ENCODE data around the gene PAPPA2. TPM values are rescaled to one million over a fixed set of nuclear protein-coding genes. Genes with fewer than 3 reads are reported as not detected.

PAPPA2 gene
- total RNA-seq, 1 experiment from 2014 or later, result not detected

DNA sequence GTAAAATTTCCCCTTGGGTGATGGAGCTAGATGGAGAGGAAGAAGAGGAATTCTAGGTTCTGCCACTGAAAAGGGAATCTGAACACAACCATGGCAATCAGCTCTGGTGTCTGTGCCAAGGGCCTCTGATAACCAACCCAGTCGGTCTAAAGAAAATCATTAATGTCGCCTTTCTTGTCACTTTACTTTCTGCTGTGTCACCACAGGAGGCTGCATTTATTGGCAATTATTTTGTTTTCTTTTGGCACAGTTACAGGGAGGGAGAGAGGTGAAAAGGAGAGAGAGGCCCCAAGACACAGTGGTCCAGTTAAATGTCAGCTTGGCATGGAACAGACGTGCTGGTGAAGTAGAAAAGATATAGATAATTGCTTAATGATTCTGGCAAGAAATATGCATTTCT is 414.6 kb downstream of the PAPPA2 start:
- no peaks in the 10 kb centered on the region for H3K36me3 ChIP-seq (ENCODE audit: low read depth)
- H3K4me1 ChIP-seq (replicated peaks; ENCODE audit: insufficient read depth), result no peaks in the 10 kb centered on the region
- no peaks in the 10 kb centered on the region for H3K9me3 ChIP-seq (ENCODE audit: insufficient read depth, low read depth)
- ChIA-PET CTCF (no interaction called here), POLR2A (ENCODE audit: unreplicated experiment) (no interaction called here)
- H3K27me3 ChIP-seq (ENCODE audit: insufficient read depth, low read depth), result peaks cover 22% of the 10 kb centered on the region
- intact Hi-C loops (cut with micrococcal nuclease; ENCODE audit: unreplicated experiment), result no loop called here
- no peak overlapping the region for H2AFZ ChIP-seq
- BruUV-seq (replicated peaks), result no TSS peak
- TF ChIP-seq, protein P1, sequence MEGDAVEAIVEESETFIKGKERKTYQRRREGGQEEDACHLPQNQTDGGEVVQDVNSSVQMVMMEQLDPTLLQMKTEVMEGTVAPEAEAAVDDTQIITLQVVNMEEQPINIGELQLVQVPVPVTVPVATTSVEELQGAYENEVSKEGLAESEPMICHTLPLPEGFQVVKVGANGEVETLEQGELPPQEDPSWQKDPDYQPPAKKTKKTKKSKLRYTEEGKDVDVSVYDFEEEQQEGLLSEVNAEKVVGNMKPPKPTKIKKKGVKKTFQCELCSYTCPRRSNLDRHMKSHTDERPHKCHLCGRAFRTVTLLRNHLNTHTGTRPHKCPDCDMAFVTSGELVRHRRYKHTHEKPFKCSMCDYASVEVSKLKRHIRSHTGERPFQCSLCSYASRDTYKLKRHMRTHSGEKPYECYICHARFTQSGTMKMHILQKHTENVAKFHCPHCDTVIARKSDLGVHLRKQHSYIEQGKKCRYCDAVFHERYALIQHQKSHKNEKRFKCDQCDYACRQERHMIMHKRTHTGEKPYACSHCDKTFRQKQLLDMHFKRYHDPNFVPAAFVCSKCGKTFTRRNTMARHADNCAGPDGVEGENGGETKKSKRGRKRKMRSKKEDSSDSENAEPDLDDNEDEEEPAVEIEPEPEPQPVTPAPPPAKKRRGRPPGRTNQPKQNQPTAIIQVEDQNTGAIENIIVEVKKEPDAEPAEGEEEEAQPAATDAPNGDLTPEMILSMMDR (conservative IDR thresholded peaks at IDR 0.05), result no peak
- no peak for TF ChIP-seq EZH2 (IDR thresholded peaks at IDR 0.05; ENCODE audit: low read depth)
- H3K79me2 ChIP-seq (ENCODE audit: low read depth), result no peaks in the 10 kb centered on the region
- H3K27ac ChIP-seq, result no peak overlapping the region
- no peak for DNase-seq
- H3K4me3 ChIP-seq, result no peak overlapping the region
- H3F3A ChIP-seq (ENCODE audit: insufficient read depth, low read depth), result no peaks in the 10 kb centered on the region
- H3K4me2 ChIP-seq, result no peak overlapping the region
- no peaks in the 10 kb centered on the region for H3K9me2 ChIP-seq (ENCODE audit: insufficient read depth)
- H4K20me1 ChIP-seq (ENCODE audit: insufficient read depth), result no peaks in the 10 kb centered on the region

DNA sequence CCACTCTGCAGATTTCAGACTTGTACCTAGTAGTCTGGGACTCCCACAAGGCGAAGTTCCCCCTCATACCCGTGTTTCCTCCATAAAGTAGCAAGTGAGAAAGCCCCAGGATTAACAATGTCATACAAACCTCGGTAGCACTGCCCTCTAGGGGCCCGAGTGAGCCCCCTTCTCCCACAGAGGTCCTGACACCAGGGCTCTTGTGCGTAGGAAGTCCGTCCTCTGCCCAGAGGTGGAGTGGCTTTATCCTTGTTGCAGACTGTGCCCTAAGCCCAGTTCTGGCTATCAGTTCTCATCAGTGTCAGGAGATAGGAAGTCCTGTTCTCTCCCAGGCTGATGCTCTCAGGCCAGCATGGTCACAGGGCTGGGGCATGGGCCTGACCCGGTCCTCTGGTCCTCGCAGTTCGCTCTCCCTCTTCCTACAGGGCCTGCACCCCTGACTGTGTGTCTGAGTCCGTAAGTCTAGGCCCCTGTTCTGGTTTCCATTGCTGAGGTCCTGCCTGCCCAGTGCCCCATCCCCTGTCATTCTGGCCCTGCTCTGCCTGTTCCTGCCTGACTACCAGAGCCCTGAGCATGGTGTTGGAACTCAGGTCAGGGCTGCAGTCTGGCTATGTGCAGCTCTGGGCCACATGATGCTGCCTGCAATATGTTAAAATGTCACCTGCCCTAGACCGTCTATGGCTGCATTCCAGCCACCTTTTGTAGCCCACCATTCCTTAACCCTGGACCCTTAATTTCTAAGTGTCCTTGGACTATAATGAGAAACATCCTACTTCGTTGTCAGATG is 416.0 kb downstream of the PAPPA2 start:
- Histone ChIP-seq H3K9me2 (ENCODE audit: insufficient read depth) (no peaks in the 10 kb centered on the region), H3K27ac (no peak overlapping the region), H3F3A (ENCODE audit: insufficient read depth, low read depth) (no peaks in the 10 kb centered on the region), H3K79me2 (ENCODE audit: low read depth) (no peaks in the 10 kb centered on the region), H2AFZ (no peak overlapping the region), H3K36me3 (ENCODE audit: low read depth) (no peaks in the 10 kb centered on the region), H3K4me3 (no peak overlapping the region), H4K20me1 (ENCODE audit: insufficient read depth) (no peaks in the 10 kb centered on the region), H3K4me2 (no peak overlapping the region), H3K9me3 (ENCODE audit: insufficient read depth, low read depth) (no peaks in the 10 kb centered on the region), H3K4me1 (replicated peaks; ENCODE audit: insufficient read depth) (no peaks in the 10 kb centered on the region), H3K27me3 (ENCODE audit: insufficient read depth, low read depth) (peaks cover 22% of the 10 kb centered on the region)
- intact Hi-C loops (cut with micrococcal nuclease; ENCODE audit: unreplicated experiment), result no loop called here
- CTCF ChIA-PET, result no interaction called here
- TF ChIP-seq EZH2 (IDR thresholded peaks at IDR 0.05; ENCODE audit: low read depth), result no peak
- TF ChIP-seq, protein P1 (conservative IDR thresholded peaks at IDR 0.05), result no peak
- POLR2A ChIA-PET (ENCODE audit: unreplicated experiment), result no interaction called here
- no peak for DNase-seq
- no TSS peak for BruUV-seq (replicated peaks)

DNA sequence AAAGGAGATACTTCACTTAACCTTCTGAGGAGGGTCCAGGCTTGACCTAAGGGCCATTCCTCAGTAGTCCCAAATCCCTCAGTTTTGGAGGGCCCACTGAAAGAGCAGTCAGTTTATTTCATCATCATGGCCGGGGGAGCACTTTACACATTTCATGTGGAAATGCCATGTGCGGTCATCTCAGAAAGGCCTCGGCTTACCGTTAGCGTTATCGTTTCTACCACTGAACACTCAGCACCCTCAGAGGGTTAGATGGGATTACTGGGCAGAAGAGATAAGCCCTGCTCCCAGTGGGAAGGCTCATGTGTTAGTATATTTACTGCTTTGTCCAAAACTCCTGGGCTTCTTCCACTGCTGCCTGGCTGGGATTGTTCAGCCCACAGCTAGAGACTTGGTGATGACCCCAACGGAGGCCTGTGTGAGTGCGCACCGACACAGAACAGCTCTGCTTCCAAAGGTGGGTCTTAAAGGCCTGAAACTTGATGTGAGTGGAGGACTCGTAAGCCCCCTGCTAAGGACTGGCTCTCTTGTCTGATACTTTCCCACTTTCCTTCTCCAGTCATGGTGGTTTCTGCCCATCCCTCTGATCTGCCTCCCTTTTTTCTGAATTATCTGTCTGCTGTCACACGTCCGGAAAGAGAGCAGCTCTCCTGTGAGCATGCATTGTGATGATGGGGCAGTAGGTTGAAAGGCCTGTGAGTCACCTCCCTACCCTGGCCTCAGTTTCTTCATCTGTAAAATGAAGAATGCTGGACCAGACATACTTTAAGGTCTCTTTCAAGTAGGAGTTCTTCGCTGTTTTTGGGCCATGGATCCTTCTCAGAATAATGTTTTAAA is 417.0 kb downstream of the PAPPA2 start:
- H3K4me2 ChIP-seq, result no peak overlapping the region
- CTCF ChIA-PET, result interaction anchor here (0.5 to 0.6 kb wide), 2 partner anchors 64 to 516 kb away, joined by 3 read pairs; no protein-coding TSS in a partner anchor
- H3K27me3 ChIP-seq (ENCODE audit: insufficient read depth, low read depth), result peaks cover 22% of the 10 kb centered on the region
- DNase-seq, result no peak
- intact Hi-C loops (cut with micrococcal nuclease; ENCODE audit: unreplicated experiment), result loop anchor here (5.0 kb wide), 2 partner anchors 1728 to 1853 kb away; no protein-coding TSS in a partner anchor
- H3K27ac ChIP-seq, result no peak overlapping the region
- H3K9me2 ChIP-seq (ENCODE audit: insufficient read depth), result no peaks in the 10 kb centered on the region
- no peak overlapping the region for H2AFZ ChIP-seq
- no peaks in the 10 kb centered on the region for H3K4me1 ChIP-seq (replicated peaks; ENCODE audit: insufficient read depth)
- TF ChIP-seq, protein P1 (conservative IDR thresholded peaks at IDR 0.05), result no peak
- no peak for TF ChIP-seq EZH2 (IDR thresholded peaks at IDR 0.05; ENCODE audit: low read depth)
- no peaks in the 10 kb centered on the region for H4K20me1 ChIP-seq (ENCODE audit: insufficient read depth)
- no peak overlapping the region for H3K4me3 ChIP-seq
- H3K9me3 ChIP-seq (ENCODE audit: insufficient read depth, low read depth), result no peaks in the 10 kb centered on the region
- no peaks in the 10 kb centered on the region for H3K79me2 ChIP-seq (ENCODE audit: low read depth)
- POLR2A ChIA-PET (ENCODE audit: unreplicated experiment), result no interaction called here
- no peaks in the 10 kb centered on the region for H3K36me3 ChIP-seq (ENCODE audit: low read depth)
- no peaks in the 10 kb centered on the region for H3F3A ChIP-seq (ENCODE audit: insufficient read depth, low read depth)
- BruUV-seq (replicated peaks), result no TSS peak

All from PC-9 (cell line).